ENCODE data around the gene DUSP12.

GRCh38 chr1:161801955-161802354 lies 52.4 kb downstream of the DUSP12 start:
- no peak for TF ChIP-seq EZH2 (IDR thresholded peaks at IDR 0.05; ENCODE audit: borderline replicate concordance, insufficient read depth, low read depth, low read length, poor library complexity, severe bottlenecking)
- TF ChIP-seq CTCF (IDR thresholded peaks at IDR 0.05) = no peak

All from B cell (primary cell).